ENCODE results near the gene CARD8.
A peak's percentile ranks its signal among the peaks of the same experiment; 100 is the strongest.

Gene CARD8

GRCh38 chr19:48176226-48176625 lies 79.5 kb downstream of the CARD8 start:
- no peak overlapping the region for H3K4me3 ChIP-seq (ENCODE audit: low read depth, low read length)
- TF ChIP-seq MAX (IDR thresholded peaks at IDR 0.05; ENCODE audit: low read depth, low read length) (no peak), POLR2A (IDR thresholded peaks at IDR 0.05; ENCODE audit: extremely low read depth, insufficient read length) (no peak), CTCF (IDR thresholded peaks at IDR 0.05; ENCODE audit: low read depth, low read length) (no peak), MYC (IDR thresholded peaks at IDR 0.05; ENCODE audit: low read depth, low read length) (no peak)
- no peak for DNase-seq (ENCODE audit: low read depth)

GRCh38 chr19:48175578-48175977 lies 80.1 kb downstream of the CARD8 start:
- peak; percentile 82 for DNase-seq (ENCODE audit: low read depth)
- 0 out of 2 replicates have a peak, but pooled peaks have one; percentile 30 for TF ChIP-seq MYC (IDR thresholded peaks at IDR 0.05; ENCODE audit: low read depth, low read length)
- TF ChIP-seq MAX (IDR thresholded peaks at IDR 0.05; ENCODE audit: low read depth, low read length) = peak; percentile 45
- TF ChIP-seq POLR2A (IDR thresholded peaks at IDR 0.05; ENCODE audit: extremely low read depth, insufficient read length) = no peak
- TF ChIP-seq CTCF (IDR thresholded peaks at IDR 0.05; ENCODE audit: low read depth, low read length) = no peak
- H3K4me3 ChIP-seq (ENCODE audit: low read depth, low read length) = no peak overlapping the region

- H3K4me3 ChIP-seq (ENCODE audit: low read depth, low read length) = no peak overlapping the region
- no peak for DNase-seq (ENCODE audit: low read depth)
- TF ChIP-seq MAX (IDR thresholded peaks at IDR 0.05; ENCODE audit: low read depth, low read length) = no peak
- no peak for TF ChIP-seq CTCF (IDR thresholded peaks at IDR 0.05; ENCODE audit: low read depth, low read length)
- TF ChIP-seq POLR2A (IDR thresholded peaks at IDR 0.05; ENCODE audit: extremely low read depth, insufficient read length) = no peak
Observed at GRCh38 chr19:48174445-48175030, 81.2 kb downstream of the CARD8 start.

- H3K4me3 ChIP-seq (ENCODE audit: low read depth, low read length) = peak overlapping the region; percentile 88
- no peak for TF ChIP-seq POLR2A (IDR thresholded peaks at IDR 0.05; ENCODE audit: extremely low read depth, insufficient read length)
- TF ChIP-seq CTCF (IDR thresholded peaks at IDR 0.05; ENCODE audit: low read depth, low read length) = no peak
- TF ChIP-seq MAX (IDR thresholded peaks at IDR 0.05; ENCODE audit: low read depth, low read length) = no peak
- TF ChIP-seq MYC (IDR thresholded peaks at IDR 0.05; ENCODE audit: low read depth, low read length) = no peak
- DNase-seq (ENCODE audit: low read depth) = no peak
Observed at GRCh38 chr19:48171710-48172109, 84.0 kb downstream of the CARD8 start.

- TF ChIP-seq MYC (IDR thresholded peaks at IDR 0.05; ENCODE audit: low read depth, low read length) = peak; percentile 63
- TF ChIP-seq CTCF (IDR thresholded peaks at IDR 0.05; ENCODE audit: low read depth, low read length) = no peak
- peak; percentile 17 for TF ChIP-seq POLR2A (IDR thresholded peaks at IDR 0.05; ENCODE audit: extremely low read depth, insufficient read length)
- TF ChIP-seq MAX (IDR thresholded peaks at IDR 0.05; ENCODE audit: low read depth, low read length) = peak; percentile 78
- H3K4me3 ChIP-seq (ENCODE audit: low read depth, low read length) = peak overlapping the region; percentile 88
- DNase-seq (ENCODE audit: low read depth) = no peak
Observed at GRCh38 chr19:48170817-48171347, 84.8 kb downstream of the CARD8 start.
